Activated naive CD8-positive, alpha-beta T cell treated with anti-CD3 and anti-CD28 coated beads, Interleukin-2, amount 10 ng/mL, durations not matched to agents 7 days and 5 days (primary cell): ENCODE data around the gene SYT12. TPM values are rescaled to one million over a fixed set of nuclear protein-coding genes. Genes with fewer than 3 reads are reported as not detected.

ENCODE experiments used
- ATAC-seq: fragments of 150-1000 bp; cut with Tn5 transposase; one replicate; pipeline ENCODE4 v1.10.0; 2021; ENCODE audit warnings: low read depth, moderate library complexity
- POLR2A ChIA-PET: fragments of 350-600 bp; sonication (Branson Sonifier 250); formaldehyde crosslinking; loops from one replicate; lab custom pipeline; 2021; ENCODE audit warnings: antibody characterized with exemption; lab: Charles Lee
- DNase-seq: peaks from one replicate; pipeline ENCODE4 v3.0.0; 2021
- H3K27ac Mint-ChIP-seq: one replicate; pipeline ENCODE4 v1.8.0; 2022; ENCODE audit warnings: mild to moderate bottlenecking, mixed read lengths
- H3K27me3 Mint-ChIP-seq: one replicate; pipeline ENCODE4 v1.8.0; 2022; ENCODE audit warnings: mild to moderate bottlenecking, moderate library complexity, mixed read lengths
- H3K36me3 Mint-ChIP-seq: one replicate; pipeline ENCODE4 v1.8.0; 2021; ENCODE audit warnings: mild to moderate bottlenecking, mixed read lengths
- H3K4me1 Mint-ChIP-seq: one replicate; pipeline ENCODE4 v1.8.0; 2021; ENCODE audit warnings: mixed read lengths
- H3K4me3 Mint-ChIP-seq: one replicate; pipeline ENCODE4 v1.8.0; 2022; ENCODE audit warnings: mild to moderate bottlenecking, moderate library complexity, mixed read lengths
- H3K9me3 Mint-ChIP-seq: one replicate; pipeline ENCODE4 v1.8.0; 2021; ENCODE audit warnings: mixed read lengths
- microRNA-seq: library from miRNA; unstranded; fragments of <30 nt; microRNA quantifications from one replicate; pipeline ENCODE4 v1.2.0, GENCODE V29; 2022
- total RNA-seq, 2 experiments: library from RNA; stranded (reverse); gene quantifications; one replicate each; pipeline ENCODE4 v1.2.3, GENCODE V29; 2021

Gene SYT12
- total RNA-seq, 2 experiments from 2014 or later = not detected

- Mint-ChIP-seq H3K4me1 (peaks cover 11% of the 10 kb centered on the region), H3K9me3 (no peaks in the 10 kb centered on the region), H3K27me3 (peaks cover 2% of the 10 kb centered on the region), H3K4me3 (no peak overlapping the region), H3K36me3 (no peaks in the 10 kb centered on the region), H3K27ac (no peak overlapping the region)
- POLR2A ChIA-PET = no interaction called here
- DNase-seq = no peak
- ATAC-seq = no peak
These were observed 62.7 kb downstream of the SYT12 start for GRCh38 chr11:67085617-67086016.

DNA sequence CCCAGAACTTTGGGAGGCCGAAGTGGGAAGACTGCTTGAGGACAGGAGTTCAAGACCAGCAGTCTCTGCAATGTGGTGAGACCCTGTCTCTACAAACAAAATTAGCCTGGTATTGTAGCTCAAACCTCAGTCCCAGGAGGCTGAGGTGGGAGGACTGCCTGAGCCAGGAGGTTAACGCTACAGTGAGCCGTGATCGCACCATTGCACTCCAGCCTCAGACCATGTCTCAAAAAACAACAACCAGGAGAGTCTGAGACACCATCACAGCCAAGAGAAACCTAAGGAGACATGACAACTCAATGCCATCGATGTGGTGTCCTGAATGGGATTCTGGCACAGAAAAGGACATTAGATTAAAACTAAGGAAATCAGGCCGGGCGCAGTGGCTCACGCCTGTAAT, 67.8 kb downstream of the SYT12 start:
- Mint-ChIP-seq H3K27ac (no peak overlapping the region), H3K4me1 (no peaks in the 10 kb centered on the region), H3K9me3 (no peaks in the 10 kb centered on the region), H3K36me3 (no peaks in the 10 kb centered on the region), H3K27me3 (no peaks in the 10 kb centered on the region), H3K4me3 (no peak overlapping the region)
- ATAC-seq (no peak), DNase-seq (no peak)
- POLR2A ChIA-PET = no interaction called here

DNA sequence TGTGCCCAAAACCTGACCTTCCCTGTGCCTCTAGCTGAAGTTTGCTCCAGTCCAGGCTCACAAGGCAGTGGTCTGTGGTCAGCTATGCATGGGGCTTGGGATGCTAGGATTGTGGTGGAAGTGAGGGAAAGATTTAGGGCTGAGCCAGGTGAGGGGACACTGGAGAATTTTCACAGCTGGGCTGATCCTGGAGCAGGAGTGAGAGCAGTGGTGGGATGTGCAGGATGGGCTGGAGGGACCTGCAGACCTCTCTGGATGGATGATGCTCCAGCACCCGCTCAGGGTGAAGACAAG, 72.2 kb downstream of the SYT12 start:
- POLR2A ChIA-PET = interaction anchor here (0.8 to 1.1 kb wide), 2 partner anchors 24 to 35 kb away, joined by 3 read pairs; partner anchors contain the start of gene KDM2A
- Mint-ChIP-seq H3K36me3 (no peaks in the 10 kb centered on the region), H3K9me3 (no peaks in the 10 kb centered on the region), H3K4me1 (peaks cover 11% of the 10 kb centered on the region), H3K4me3 (no peak overlapping the region), H3K27ac (no peak overlapping the region), H3K27me3 (no peaks in the 10 kb centered on the region)
- DNase-seq (no peak), ATAC-seq (no peak)

GRCh38 chr11:67098799-67099429, 76.0 kb downstream of the SYT12 start:
- peak overlapping the region; percentile 9 for H3K27ac Mint-ChIP-seq
- POLR2A ChIA-PET = no interaction called here
- H3K27me3 Mint-ChIP-seq = no peaks in the 10 kb centered on the region
- H3K9me3 Mint-ChIP-seq = no peaks in the 10 kb centered on the region
- no peak for DNase-seq
- H3K36me3 Mint-ChIP-seq = no peaks in the 10 kb centered on the region
- H3K4me1 Mint-ChIP-seq = peaks cover 26% of the 10 kb centered on the region
- no peak for ATAC-seq
- no peak overlapping the region for H3K4me3 Mint-ChIP-seq

DNA sequence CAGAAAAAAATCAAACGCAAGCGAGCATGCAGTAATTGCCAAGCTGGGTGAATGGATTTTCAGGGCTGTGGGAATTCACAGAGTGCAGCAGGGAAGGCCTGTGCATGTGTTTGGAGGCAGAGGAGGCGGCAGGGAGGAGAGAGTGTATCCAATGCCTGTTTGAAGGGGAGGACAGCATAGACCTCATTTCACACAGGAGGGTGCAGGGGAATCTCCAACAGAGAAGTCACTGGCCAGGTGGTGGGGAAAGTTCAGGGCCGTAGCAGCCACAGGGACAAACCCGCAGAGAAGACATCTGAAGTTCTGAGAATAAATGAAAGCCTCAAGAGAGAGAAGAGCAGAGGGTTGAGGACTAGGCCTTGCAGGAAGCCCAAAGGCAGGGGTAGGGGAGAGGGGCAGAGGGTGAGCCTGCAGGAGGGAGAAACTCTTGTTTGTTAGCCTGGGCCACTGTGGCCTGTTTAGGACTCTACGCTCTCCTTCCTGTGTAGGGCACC, 76.9 kb downstream of the SYT12 start:
- H3K27ac Mint-ChIP-seq = peak overlapping the region; percentile 84
- H3K27me3 Mint-ChIP-seq = no peaks in the 10 kb centered on the region
- H3K4me1 Mint-ChIP-seq = peaks cover 31% of the 10 kb centered on the region
- DNase-seq (no peak), ATAC-seq (peak; percentile 40)
- POLR2A ChIA-PET = interaction anchor here (0.6 kb wide), 1 partner anchor 58 kb away, joined by 3 read pairs; no protein-coding TSS in a partner anchor
- H3K9me3 Mint-ChIP-seq = no peaks in the 10 kb centered on the region
- H3K36me3 Mint-ChIP-seq = no peaks in the 10 kb centered on the region
- H3K4me3 Mint-ChIP-seq = peak overlapping the region; percentile 31

Small RNA genes lying within 50 kb of the gene (microRNA-seq; reads per million reads assigned to microRNA genes)
- gene MIR6860 = not detected

Other genes with a start within 250 kb of the SYT12 start
- 10 to 100 TPM; 23.0 to 27.2 TPM for gene RCE1, start 179.7 kb upstream of the SYT12 start, total RNA-seq
- gene LRFN4, start 166.1 kb upstream of the SYT12 start, total RNA-seq = 10 to 100 TPM; 16.4 to 17.0 TPM
- gene PC, start 64.8 kb upstream of the SYT12 start, total RNA-seq = 1 to 10 TPM; 8.2 to 9.0 TPM
- gene C11orf86, start 47.8 kb upstream of the SYT12 start, total RNA-seq = not detected
- under 1 TPM; 0.39 to 0.54 TPM for gene RHOD, start 33.7 kb downstream of the SYT12 start, total RNA-seq
- gene KDM2A, start 96.1 kb downstream of the SYT12 start, total RNA-seq = 100 to 1,000 TPM; 128 to 134 TPM
- gene GRK2, start 243.3 kb downstream of the SYT12 start, total RNA-seq = 100 to 1,000 TPM; 325 to 341 TPM